NCI-H2196 treated with DMSO at 0.1 percent for 48 hours (cell line): ENCODE results near the gene CCDC12.

Experiments
- DNase-seq: peaks from one replicate; lab custom pipeline; 2025; ENCODE audit not compliant: unreplicated experiment; lab: John Stamatoyannopoulos, UW

Gene CCDC12

DNA sequence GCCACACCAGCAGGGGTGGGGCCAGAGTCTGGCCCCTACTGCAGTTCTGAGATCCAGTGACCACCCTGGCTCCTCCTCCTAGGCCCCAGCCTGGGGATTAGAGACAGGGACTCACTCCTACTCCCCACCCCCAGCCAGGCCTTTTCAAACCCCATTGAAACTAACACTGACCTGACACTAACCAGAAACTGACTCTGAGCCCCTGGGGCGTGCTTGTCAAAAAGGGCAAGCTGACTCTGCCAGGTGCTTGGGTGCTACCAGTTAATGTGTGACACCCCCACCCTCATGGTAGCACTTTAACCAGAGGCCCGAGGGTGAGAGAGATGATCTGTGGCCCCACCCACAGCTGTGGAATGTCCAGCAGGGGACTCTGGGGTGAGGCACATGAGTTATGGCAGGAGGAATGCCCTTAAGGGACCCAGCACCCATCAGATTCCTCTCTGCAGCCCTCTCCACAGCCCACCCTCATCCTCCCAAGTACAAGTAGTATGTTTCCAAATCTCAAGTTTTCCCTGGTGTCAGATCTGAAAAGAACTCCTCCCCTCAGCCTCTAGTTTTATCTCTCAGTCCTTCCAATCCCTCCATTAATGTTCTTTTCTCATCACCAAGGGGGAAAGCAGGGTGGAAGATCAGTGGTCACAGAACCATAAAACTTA is 97.6 kb downstream of the CCDC12 start:
- no peak for DNase-seq

DNA sequence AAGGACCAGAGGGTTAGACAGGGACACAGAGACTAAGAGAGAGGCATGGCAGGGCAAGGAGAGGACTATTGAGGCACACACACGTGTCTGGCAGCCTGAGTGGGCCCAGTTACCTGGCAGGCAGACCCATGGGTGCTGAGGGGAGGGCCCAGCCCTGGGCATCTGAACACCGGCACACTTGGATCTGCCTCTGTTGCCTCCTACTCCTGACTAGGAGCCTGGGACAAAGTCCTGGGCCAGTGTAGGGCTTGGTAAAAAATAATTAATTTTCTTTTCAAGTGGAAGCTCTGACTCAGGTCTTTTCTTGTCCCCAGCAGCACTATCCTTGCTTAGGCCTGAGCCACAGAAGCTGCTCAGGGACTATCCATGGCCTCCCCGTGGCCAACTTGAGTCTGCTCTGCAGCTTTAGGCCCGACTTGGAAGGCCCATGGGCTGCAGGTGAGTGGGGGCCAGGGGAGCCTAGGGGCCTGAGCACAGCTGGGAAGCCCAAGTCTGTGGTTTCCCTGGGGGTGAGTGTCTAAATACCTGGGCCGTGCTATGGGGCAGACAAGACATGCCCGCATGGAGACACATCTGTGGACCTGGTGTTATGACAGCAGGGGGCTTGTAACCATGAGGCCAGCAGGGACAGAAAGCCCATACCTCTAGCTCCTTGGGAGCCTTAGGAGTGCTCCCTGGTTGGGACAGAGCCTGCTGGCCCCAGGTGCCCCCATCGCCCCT is 99.0 kb downstream of the CCDC12 start, which contains the start of gene PTH1R:
Gene PTH1R (plus strand): TSS at position 316 of the 720 bp plus-strand sequence. CDS start 5,839 bp downstream, outside the sequence.
- DNase-seq, result no peak

DNA sequence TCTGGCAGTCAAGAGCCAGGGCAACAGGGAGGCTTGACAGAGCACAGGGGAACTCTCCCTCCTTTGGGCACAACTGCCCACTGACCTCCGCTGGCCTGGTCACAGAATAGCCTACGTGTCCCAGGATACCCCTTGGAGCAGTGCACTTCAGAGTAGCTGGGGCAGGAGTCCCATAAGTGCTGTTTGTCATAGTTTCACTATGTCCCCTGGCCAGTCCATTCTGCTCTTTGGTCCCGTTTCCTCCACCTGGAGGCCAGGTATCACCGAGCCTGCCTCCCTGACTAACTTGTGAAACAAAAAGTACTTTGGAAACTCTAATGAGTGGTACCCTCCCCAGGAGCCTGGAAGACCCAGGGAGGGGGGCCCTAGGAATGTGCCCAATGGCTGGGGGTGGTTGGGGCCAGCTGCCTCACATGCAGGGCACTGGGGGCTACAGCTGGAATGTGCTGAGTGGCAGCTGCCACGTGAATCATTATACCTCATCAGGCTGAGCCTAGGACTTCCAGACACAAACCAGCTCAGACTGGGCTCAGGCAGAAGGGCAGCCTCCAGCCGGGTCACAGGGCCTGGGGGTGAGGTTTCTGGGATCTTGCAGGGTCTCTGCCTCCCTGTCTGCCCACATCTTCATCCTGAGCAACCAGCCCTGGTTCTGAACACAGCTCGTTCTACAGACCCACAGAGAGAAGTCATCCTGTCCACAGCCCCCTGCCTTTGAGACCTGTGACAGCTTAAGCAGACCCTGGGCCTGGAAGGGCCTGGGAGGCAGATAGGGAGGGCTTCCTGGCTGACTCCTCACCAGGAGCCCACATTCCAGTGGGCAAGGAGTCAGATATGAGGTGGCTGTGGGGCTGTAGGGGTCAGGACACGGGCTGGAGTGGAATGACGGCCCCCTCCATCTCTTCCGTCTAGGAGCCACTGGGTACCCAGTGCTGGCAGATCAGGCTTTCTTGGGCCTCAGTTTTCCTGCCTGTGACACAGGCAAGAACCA is 99.9 kb downstream of the CCDC12 start:
- DNase-seq, result no peak

DNA sequence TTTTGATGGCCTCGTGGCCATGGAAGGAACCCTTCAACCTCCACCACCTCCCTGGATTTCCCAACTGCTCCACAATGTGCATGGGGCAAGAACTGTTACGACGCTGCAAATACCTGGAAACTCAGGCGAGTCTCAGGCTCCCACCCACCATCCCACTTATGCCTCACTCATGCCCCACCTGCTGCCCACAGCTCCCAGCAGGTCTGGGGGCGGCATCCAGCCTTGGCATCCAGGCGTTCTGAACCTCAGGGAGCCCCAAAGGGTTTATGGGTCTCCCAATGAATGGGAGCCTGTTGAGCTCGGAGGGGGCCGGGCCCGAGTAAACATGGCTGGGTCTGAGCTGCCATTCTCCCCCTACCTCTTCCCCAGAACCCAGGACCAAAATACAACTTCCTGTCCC is 101.0 kb downstream of the CCDC12 start:
- DNase-seq, result no peak

DNA sequence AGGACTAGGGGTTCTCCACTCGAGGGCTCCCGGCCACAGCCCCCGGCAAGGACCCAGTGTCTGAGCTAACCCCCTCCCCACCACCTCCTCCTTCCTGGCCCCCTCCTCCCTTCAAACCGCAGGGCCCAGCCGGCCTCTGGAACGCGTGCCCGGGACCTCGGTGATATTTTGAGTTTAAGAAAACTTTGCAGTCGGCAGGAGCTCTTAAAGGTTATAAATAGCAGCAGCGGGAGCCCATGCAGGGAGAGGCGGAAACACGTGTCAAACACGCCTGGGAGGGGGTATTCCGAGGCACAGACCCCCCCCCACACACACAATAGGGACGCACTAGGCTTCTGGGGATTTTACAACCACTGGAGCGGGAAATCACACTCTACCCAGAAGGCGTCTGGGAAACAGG is 102.1 kb downstream of the CCDC12 start:
- DNase-seq, result no peak

DNA sequence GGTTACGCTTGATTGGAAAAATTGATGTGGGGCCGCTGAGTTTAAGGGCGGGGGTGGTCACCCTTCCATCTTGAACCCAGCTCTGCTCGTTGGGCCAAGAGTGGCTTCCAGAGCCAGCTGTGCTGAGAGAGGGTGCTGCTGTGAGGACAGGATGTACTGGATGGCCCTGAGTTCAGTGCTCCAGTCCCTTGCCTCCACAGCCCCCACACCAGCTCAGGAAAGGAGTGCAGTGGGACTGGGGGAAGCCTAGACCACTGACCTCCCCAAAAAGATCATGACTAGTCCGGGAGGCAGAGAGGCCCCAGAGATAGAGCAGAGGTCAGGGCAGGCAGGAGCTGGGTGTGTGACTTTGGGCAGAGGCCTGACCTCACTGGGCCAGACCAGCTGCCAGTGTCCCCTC is 103.0 kb downstream of the CCDC12 start:
- no peak for DNase-seq
